ENCODE results near the gene NFYC.

GRCh38 chr1:40802742-40803113, 111.2 kb downstream of the NFYC start:
- no peak for TF ChIP-seq CTCF (IDR thresholded peaks at IDR 0.05)
- no peak for TF ChIP-seq POLR2A (IDR thresholded peaks at IDR 0.05; ENCODE audit: low read depth)
- no peak for TF ChIP-seq POLR2AphosphoS5 (IDR thresholded peaks at IDR 0.05)
